ENCODE results near the gene PPM1L.

PPM1L gene

GRCh38 chr3:161107311-161107710 is 351.3 kb downstream of the PPM1L start:
- DNase-seq: no peak

GRCh38 chr3:161108840-161109239 is 352.8 kb downstream of the PPM1L start:
- DNase-seq: no peak

GRCh38 chr3:161117646-161118045 is 361.6 kb downstream of the PPM1L start:
- no peak for DNase-seq

GRCh38 chr3:161126495-161126894 is 370.5 kb downstream of the PPM1L start:
- DNase-seq: no peak

Measured in activated gamma-delta T cell treated with Interleukin-2 at 50 U/mL for 16 hours (primary cell).